ENCODE data around the gene RRAS2.
A peak's percentile ranks its signal among the peaks of the same experiment; 100 is the strongest.

RRAS2 gene

GRCh38 chr11:14314127-14314526 is 44.9 kb downstream of the RRAS2 start:
- no peaks in the 10 kb centered on the region for H3K36me3 ChIP-seq (ENCODE audit: control insufficient read depth in 1 of 2, insufficient read depth in 2 of 2, low read length in 2 of 2)
- no peak overlapping the region for H3K27ac ChIP-seq (ENCODE audit: low read depth, low read length)
- no peak overlapping the region for H4K8ac ChIP-seq (ENCODE audit: low read depth, low read length)
- no peak overlapping the region for H2BK12ac ChIP-seq (ENCODE audit: low read length)
- H3K27me3 ChIP-seq (ENCODE audit: insufficient read depth, low read length): no peaks in the 10 kb centered on the region
- H3K9me3 ChIP-seq (ENCODE audit: insufficient read depth, low read depth, low read length): no peaks in the 10 kb centered on the region
- H2AFZ ChIP-seq (ENCODE audit: insufficient read depth, low read length, poor library complexity): no peak overlapping the region
- no peak overlapping the region for H2BK5ac ChIP-seq (ENCODE audit: low read depth, low read length, poor library complexity)
- no peak for DNase-seq
- no peak overlapping the region for H3K4me3 ChIP-seq (ENCODE audit: low read depth, low read length)
- H3K4me2 ChIP-seq (ENCODE audit: low read length): no peak overlapping the region
- no peak overlapping the region for H2BK120ac ChIP-seq (ENCODE audit: insufficient read depth, low read length, poor library complexity)
- no peak overlapping the region for H4K12ac ChIP-seq (ENCODE audit: low read depth, low read length)
- no peak overlapping the region for H4K91ac ChIP-seq (ENCODE audit: low read depth, low read length)
- H3K79me2 ChIP-seq (ENCODE audit: control insufficient read depth, insufficient read depth, low read length, poor library complexity): peaks cover 2% of the 10 kb centered on the region
- H3K18ac ChIP-seq (ENCODE audit: low read length): no peak overlapping the region
- H3K4ac ChIP-seq (ENCODE audit: low read depth, low read length): no peak overlapping the region
- H3K14ac ChIP-seq (ENCODE audit: low read length): no peak overlapping the region
- H2AK5ac ChIP-seq (ENCODE audit: low read length): no peak overlapping the region
- H3K9ac ChIP-seq (ENCODE audit: low read length): no peak overlapping the region
- no peaks in the 10 kb centered on the region for H3K4me1 ChIP-seq (ENCODE audit: control insufficient read depth in 1 of 2, insufficient read depth in 2 of 2, low read length in 2 of 2)
- no CpG with 5 or more reads among the region's 2 CpGs for WGBS (ENCODE audit: extremely low coverage, insufficient coverage, insufficient read length)
- no peaks in the 10 kb centered on the region for H3K79me1 ChIP-seq (ENCODE audit: low read length)
- no peak overlapping the region for H3K23ac ChIP-seq (ENCODE audit: low read length)

- H4K91ac ChIP-seq (ENCODE audit: low read depth, low read length): no peak overlapping the region
- no peak overlapping the region for H2BK12ac ChIP-seq (ENCODE audit: low read length)
- H4K8ac ChIP-seq (ENCODE audit: low read depth, low read length): no peak overlapping the region
- no peak overlapping the region for H2AFZ ChIP-seq (ENCODE audit: insufficient read depth, low read length, poor library complexity)
- H3K9me3 ChIP-seq (ENCODE audit: insufficient read depth, low read depth, low read length): no peaks in the 10 kb centered on the region
- no peaks in the 10 kb centered on the region for H3K79me1 ChIP-seq (ENCODE audit: low read length)
- H3K18ac ChIP-seq (ENCODE audit: low read length): no peak overlapping the region
- H3K27me3 ChIP-seq (ENCODE audit: insufficient read depth, low read length): no peaks in the 10 kb centered on the region
- no peak overlapping the region for H3K14ac ChIP-seq (ENCODE audit: low read length)
- no peaks in the 10 kb centered on the region for H3K36me3 ChIP-seq (ENCODE audit: control insufficient read depth in 1 of 2, insufficient read depth in 2 of 2, low read length in 2 of 2)
- no peaks in the 10 kb centered on the region for H3K4me1 ChIP-seq (ENCODE audit: control insufficient read depth in 1 of 2, insufficient read depth in 2 of 2, low read length in 2 of 2)
- DNase-seq: no peak
- no peak overlapping the region for H2BK120ac ChIP-seq (ENCODE audit: insufficient read depth, low read length, poor library complexity)
- H3K4me2 ChIP-seq (ENCODE audit: low read length): no peak overlapping the region
- no peak overlapping the region for H3K27ac ChIP-seq (ENCODE audit: low read depth, low read length)
- WGBS (ENCODE audit: extremely low coverage, insufficient coverage, insufficient read length): no CpG with 5 or more reads among the region's 4 CpGs
- no peak overlapping the region for H3K4me3 ChIP-seq (ENCODE audit: low read depth, low read length)
- H4K12ac ChIP-seq (ENCODE audit: low read depth, low read length): no peak overlapping the region
- no peak overlapping the region for H2AK5ac ChIP-seq (ENCODE audit: low read length)
- H2BK5ac ChIP-seq (ENCODE audit: low read depth, low read length, poor library complexity): no peak overlapping the region
- H3K9ac ChIP-seq (ENCODE audit: low read length): no peak overlapping the region
- H3K4ac ChIP-seq (ENCODE audit: low read depth, low read length): peak overlapping the region; percentile 69
- H3K23ac ChIP-seq (ENCODE audit: low read length): no peak overlapping the region
- peaks cover 2% of the 10 kb centered on the region for H3K79me2 ChIP-seq (ENCODE audit: control insufficient read depth, insufficient read depth, low read length, poor library complexity)
These were observed 46.1 kb downstream of the RRAS2 start for GRCh38 chr11:14312736-14313438.

- no peak overlapping the region for H3K4me3 ChIP-seq (ENCODE audit: low read depth, low read length)
- H3K27me3 ChIP-seq (ENCODE audit: insufficient read depth, low read length): no peaks in the 10 kb centered on the region
- no peak overlapping the region for H2AFZ ChIP-seq (ENCODE audit: insufficient read depth, low read length, poor library complexity)
- no CpG with 5 or more reads among the region's 1 CpG for WGBS (ENCODE audit: extremely low coverage, insufficient coverage, insufficient read length)
- H2BK5ac ChIP-seq (ENCODE audit: low read depth, low read length, poor library complexity): no peak overlapping the region
- no peak overlapping the region for H2BK120ac ChIP-seq (ENCODE audit: insufficient read depth, low read length, poor library complexity)
- no peak overlapping the region for H3K23ac ChIP-seq (ENCODE audit: low read length)
- no peak for DNase-seq
- no peak overlapping the region for H2AK5ac ChIP-seq (ENCODE audit: low read length)
- H3K4me2 ChIP-seq (ENCODE audit: low read length): no peak overlapping the region
- no peak overlapping the region for H3K4ac ChIP-seq (ENCODE audit: low read depth, low read length)
- no peak overlapping the region for H3K14ac ChIP-seq (ENCODE audit: low read length)
- H3K18ac ChIP-seq (ENCODE audit: low read length): no peak overlapping the region
- H4K12ac ChIP-seq (ENCODE audit: low read depth, low read length): no peak overlapping the region
- H4K8ac ChIP-seq (ENCODE audit: low read depth, low read length): no peak overlapping the region
- no peak overlapping the region for H4K91ac ChIP-seq (ENCODE audit: low read depth, low read length)
- no peaks in the 10 kb centered on the region for H3K4me1 ChIP-seq (ENCODE audit: control insufficient read depth in 1 of 2, insufficient read depth in 2 of 2, low read length in 2 of 2)
- H3K9me3 ChIP-seq (ENCODE audit: insufficient read depth, low read depth, low read length): no peaks in the 10 kb centered on the region
- no peak overlapping the region for H2BK12ac ChIP-seq (ENCODE audit: low read length)
- no peaks in the 10 kb centered on the region for H3K79me1 ChIP-seq (ENCODE audit: low read length)
- no peaks in the 10 kb centered on the region for H3K36me3 ChIP-seq (ENCODE audit: control insufficient read depth in 1 of 2, insufficient read depth in 2 of 2, low read length in 2 of 2)
- H3K9ac ChIP-seq (ENCODE audit: low read length): no peak overlapping the region
- H3K27ac ChIP-seq (ENCODE audit: low read depth, low read length): no peak overlapping the region
- H3K79me2 ChIP-seq (ENCODE audit: control insufficient read depth, insufficient read depth, low read length, poor library complexity): peaks cover 5% of the 10 kb centered on the region
These were observed 48.3 kb downstream of the RRAS2 start for GRCh38 chr11:14310679-14311078.

- Histone ChIP-seq H2AK5ac (ENCODE audit: low read length) (no peak overlapping the region), H4K8ac (ENCODE audit: low read depth, low read length) (no peak overlapping the region), H3K27me3 (ENCODE audit: insufficient read depth, low read length) (no peaks in the 10 kb centered on the region), H2BK5ac (ENCODE audit: low read depth, low read length, poor library complexity) (no peak overlapping the region), H3K23ac (ENCODE audit: low read length) (no peak overlapping the region), H2AFZ (ENCODE audit: insufficient read depth, low read length, poor library complexity) (no peak overlapping the region), H2BK12ac (ENCODE audit: low read length) (no peak overlapping the region), H3K27ac (ENCODE audit: low read depth, low read length) (no peak overlapping the region), H3K4me3 (ENCODE audit: low read depth, low read length) (no peak overlapping the region), H4K91ac (ENCODE audit: low read depth, low read length) (no peak overlapping the region), H3K36me3 (ENCODE audit: control insufficient read depth in 1 of 2, insufficient read depth in 2 of 2, low read length in 2 of 2) (no peaks in the 10 kb centered on the region), H3K18ac (ENCODE audit: low read length) (no peak overlapping the region), H3K79me2 (ENCODE audit: control insufficient read depth, insufficient read depth, low read length, poor library complexity) (peaks cover 6% of the 10 kb centered on the region), H3K4ac (ENCODE audit: low read depth, low read length) (no peak overlapping the region), H3K4me2 (ENCODE audit: low read length) (no peak overlapping the region), H3K14ac (ENCODE audit: low read length) (no peak overlapping the region), H3K4me1 (ENCODE audit: control insufficient read depth in 1 of 2, insufficient read depth in 2 of 2, low read length in 2 of 2) (no peaks in the 10 kb centered on the region), H3K9me3 (ENCODE audit: insufficient read depth, low read depth, low read length) (no peaks in the 10 kb centered on the region), H2BK120ac (ENCODE audit: insufficient read depth, low read length, poor library complexity) (no peak overlapping the region), H4K12ac (ENCODE audit: low read depth, low read length) (no peak overlapping the region), H3K9ac (ENCODE audit: low read length) (no peak overlapping the region), H3K79me1 (ENCODE audit: low read length) (no peaks in the 10 kb centered on the region)
- no peak for DNase-seq
- no CpG with 5 or more reads among the region's 4 CpGs for WGBS (ENCODE audit: extremely low coverage, insufficient coverage, insufficient read length)
These were observed 49.4 kb downstream of the RRAS2 start for GRCh38 chr11:14309425-14310192.

Measured in trophoblast cell (in vitro differentiated cells and primary cell).